Thyroid gland (tissue), 4 donors: ENCODE measurements around the gene SCD5.

Experiments used
- CTCF ChIP-seq, 6 experiments: fragments of 200-600 bp in 3 of 6; fragments of 450-650 bp in 3 of 6; sonication (generic) in 3 of 6; IDR thresholded peaks; one replicate each; pipeline ENCODE4 v1.5.1; 2016 to 2019; ENCODE audit warnings: antibody characterized with exemption in 6 of 6, mild to moderate bottlenecking in 2 of 6, inconsistent platforms in 1 of 6, moderate library complexity in 1 of 6
- POLR2A ChIP-seq, 2 donors: fragments of 450-650 bp; IDR thresholded peaks; one replicate each; pipeline ENCODE4 v1.6.1; 2017; ENCODE audit warnings: antibody characterized with exemption in 2 of 2, mild to moderate bottlenecking in 2 of 2, moderate library complexity in 1 of 2

GRCh38 chr4:82798168-82799005, at the start of gene SCD5:
- peak in 1 of 6 experiments; percentile 6 for TF ChIP-seq CTCF (IDR thresholded peaks at IDR 0.05)
- peak in 1 of 2 donors; percentile 65 for TF ChIP-seq POLR2A (IDR thresholded peaks at IDR 0.05)
